Neural progenitor cell (in vitro differentiated cells): ENCODE measurements around the gene ANK3. TPM values are rescaled to one million over a fixed set of nuclear protein-coding genes. Genes with fewer than 3 reads are reported as not detected.

Experiments
- DNase-seq: peaks from one replicate; pipeline ENCODE4 v3.0.0-alpha.2; 2016; ENCODE audit warnings: low spot score
- H2AFZ ChIP-seq: fragments of 200-600 bp; sonication (generic); replicated peaks from 2 replicates; pipeline ENCODE4 v1.6.1; 2016; ENCODE audit warnings: antibody characterized with exemption
- H3F3A ChIP-seq: fragments of 200-600 bp; sonication (generic); 2 replicates; pipeline ENCODE4 v1.6.1; 2016; ENCODE audit warnings: antibody characterized with exemption, low read depth
- H3K27ac ChIP-seq: fragments of 200-600 bp; sonication (generic); 2 replicates; pipeline ENCODE4 v1.5.1; 2016; ENCODE audit warnings: mild to moderate bottlenecking
- H3K27me3 ChIP-seq: fragments of 200-600 bp; sonication (generic); 2 replicates; pipeline ENCODE4 v1.6.1; 2016; ENCODE audit warnings: mild to moderate bottlenecking, moderate library complexity
- H3K36me3 ChIP-seq: fragments of 200-600 bp; sonication (generic); 2 replicates; pipeline ENCODE4 v1.5.1; 2016
- H3K4me1 ChIP-seq: fragments of 200-600 bp; sonication (generic); 2 replicates; pipeline ENCODE4 v1.6.1; 2016; ENCODE audit warnings: mixed run types
- H3K4me2 ChIP-seq: fragments of 200-600 bp; sonication (generic); 2 replicates; pipeline ENCODE4 v1.6.1; 2016
- H3K4me3 ChIP-seq: fragments of 200-600 bp; sonication (generic); 2 replicates; pipeline ENCODE4 v1.5.1; 2016
- H3K79me2 ChIP-seq: fragments of 200-600 bp; sonication (generic); 2 replicates; pipeline ENCODE4 v1.6.1; 2016; ENCODE audit warnings: low read depth
- H3K9ac ChIP-seq: fragments of 200-600 bp; sonication (generic); 2 replicates; pipeline ENCODE4 v1.6.1; 2016
- H3K9me3 ChIP-seq: fragments of 200-600 bp; sonication (generic); 2 replicates; pipeline ENCODE4 v1.5.1; 2016; ENCODE audit warnings: low read depth
- H4K20me1 ChIP-seq: fragments of 200-600 bp; sonication (generic); 2 replicates; pipeline ENCODE4 v1.6.1; 2016; ENCODE audit warnings: low read depth
- H3K27ac Mint-ChIP-seq: 3 replicates; pipeline ENCODE4 v1.8.0; 2021; ENCODE audit warnings: mixed read lengths
- H3K27me3 Mint-ChIP-seq: 2 replicates; pipeline ENCODE4 v1.8.0; 2022; ENCODE audit warnings: low read depth, mild to moderate bottlenecking, inconsistent platforms, moderate library complexity, mixed read lengths; ENCODE audit not compliant: insufficient read depth
- H3K36me3 Mint-ChIP-seq: 3 replicates; pipeline ENCODE4 v1.8.0; 2021; ENCODE audit warnings: mixed read lengths
- H3K4me1 Mint-ChIP-seq: 3 replicates; pipeline ENCODE4 v1.8.0; 2021; ENCODE audit warnings: mixed read lengths
- H3K4me3 Mint-ChIP-seq: 3 replicates; pipeline ENCODE4 v1.8.0; 2021; ENCODE audit warnings: mild to moderate bottlenecking, moderate library complexity, mixed read lengths
- H3K9me3 Mint-ChIP-seq: 3 replicates; pipeline ENCODE4 v1.8.0; 2020; ENCODE audit warnings: mixed read lengths
- CTCF ChIP-seq: fragments of 200-600 bp; sonication (generic); IDR thresholded peaks from 2 replicates; pipeline ENCODE4 v1.5.1; 2017; ENCODE audit warnings: antibody characterized with exemption, mild to moderate bottlenecking
- EZH2 ChIP-seq: fragments of 200-600 bp; sonication (generic); IDR thresholded peaks from 2 replicates; pipeline ENCODE4 v1.6.1; 2017; ENCODE audit warnings: antibody characterized with exemption, mild to moderate bottlenecking, moderate library complexity
- EZH2phosphoT487 ChIP-seq: fragments of 200-600 bp; sonication (generic); IDR thresholded peaks from 2 replicates; pipeline ENCODE4 v1.6.1; 2017; ENCODE audit warnings: antibody characterized with exemption
- total RNA-seq: library from RNA; depleted of rRNA; stranded (reverse); fragments of >200 nt; gene quantifications from 2 replicates; pipeline ENCODE4 v1.2.3, GENCODE V29; 2015; ENCODE audit warnings: low replicate concordance

The ANK3 gene
- total RNA-seq, 1 donor from 2014 or later, result 54.1 TPM

GRCh38 chr10:60388116-60388625 is 1.5 kb downstream of the ANK3 start:
- H4K20me1 ChIP-seq, result no peaks in the 10 kb centered on the region
- H3K36me3 ChIP-seq, result no peaks in the 10 kb centered on the region
- peaks cover 2% of the 10 kb centered on the region for H3K27me3 Mint-ChIP-seq
- TF ChIP-seq EZH2phosphoT487, result no peak
- no peak overlapping the region for H3K9ac ChIP-seq
- no peak overlapping the region for H3K27ac Mint-ChIP-seq
- H3K36me3 Mint-ChIP-seq, result no peaks in the 10 kb centered on the region
- DNase-seq, result no peak
- H3K4me1 ChIP-seq, result peaks cover 31% of the 10 kb centered on the region
- H3K4me3 Mint-ChIP-seq, result no peak overlapping the region
- no peak overlapping the region for H3K27ac ChIP-seq
- H3K4me3 ChIP-seq, result no peak overlapping the region
- peaks cover 13% of the 10 kb centered on the region for H3F3A ChIP-seq
- no peaks in the 10 kb centered on the region for H3K9me3 Mint-ChIP-seq
- no peak overlapping the region for H2AFZ ChIP-seq
- no peaks in the 10 kb centered on the region for H3K79me2 ChIP-seq
- H3K9me3 ChIP-seq, result no peaks in the 10 kb centered on the region
- no peaks in the 10 kb centered on the region for H3K27me3 ChIP-seq
- peak overlapping the region; percentile 1 for H3K4me2 ChIP-seq
- H3K4me1 Mint-ChIP-seq, result peaks cover 42% of the 10 kb centered on the region

- Histone ChIP-seq H3K9me3 (no peaks in the 10 kb centered on the region), H3K4me2 (peak overlapping the region; percentile 1), H3K27me3 (no peaks in the 10 kb centered on the region), H4K20me1 (no peaks in the 10 kb centered on the region), H3K36me3 (no peaks in the 10 kb centered on the region), H3K27ac (no peak overlapping the region), H3K4me1 (peaks cover 31% of the 10 kb centered on the region), H3K79me2 (no peaks in the 10 kb centered on the region), H3K4me3 (no peak overlapping the region), H3K9ac (no peak overlapping the region), H3F3A (peaks cover 13% of the 10 kb centered on the region), H2AFZ (no peak overlapping the region)
- Mint-ChIP-seq H3K27me3 (peaks cover 2% of the 10 kb centered on the region), H3K4me1 (peaks cover 42% of the 10 kb centered on the region), H3K36me3 (no peaks in the 10 kb centered on the region), H3K9me3 (no peaks in the 10 kb centered on the region), H3K27ac (peak overlapping the region; percentile 44), H3K4me3 (no peak overlapping the region)
- no peak for TF ChIP-seq CTCF
- no peak for TF ChIP-seq EZH2
- TF ChIP-seq EZH2phosphoT487, result no peak
- DNase-seq, result no peak
Measured at GRCh38 chr10:60387531-60387930, 2.1 kb downstream of the ANK3 start.

GRCh38 chr10:60385399-60385738 is 4.3 kb downstream of the ANK3 start:
- H3K79me2 ChIP-seq, result no peaks in the 10 kb centered on the region
- TF ChIP-seq CTCF (no peak), EZH2phosphoT487 (no peak), EZH2 (no peak)
- peaks cover 13% of the 10 kb centered on the region for H3F3A ChIP-seq
- no peaks in the 10 kb centered on the region for H3K36me3 ChIP-seq
- H3K9me3 Mint-ChIP-seq, result no peaks in the 10 kb centered on the region
- H4K20me1 ChIP-seq, result no peaks in the 10 kb centered on the region
- peaks cover 29% of the 10 kb centered on the region for H3K4me1 Mint-ChIP-seq
- H3K36me3 Mint-ChIP-seq, result no peaks in the 10 kb centered on the region
- H3K27ac Mint-ChIP-seq, result no peak overlapping the region
- no peak overlapping the region for H3K9ac ChIP-seq
- H3K27ac ChIP-seq, result no peak overlapping the region
- no peaks in the 10 kb centered on the region for H3K9me3 ChIP-seq
- H3K4me3 Mint-ChIP-seq, result no peak overlapping the region
- H3K4me2 ChIP-seq, result no peak overlapping the region
- H3K4me1 ChIP-seq, result peaks cover 29% of the 10 kb centered on the region
- H3K4me3 ChIP-seq, result no peak overlapping the region
- no peaks in the 10 kb centered on the region for H3K27me3 ChIP-seq
- DNase-seq, result no peak
- no peaks in the 10 kb centered on the region for H3K27me3 Mint-ChIP-seq
- no peak overlapping the region for H2AFZ ChIP-seq

- no peaks in the 10 kb centered on the region for H3K79me2 ChIP-seq
- no peak overlapping the region for H3K27ac Mint-ChIP-seq
Measured at GRCh38 chr10:60384708-60385398, 4.8 kb downstream of the ANK3 start.

More at GRCh38 chr10:60384708-60385398, 4.8 kb downstream of the ANK3 start:
- DNase-seq, result no peak
- no peaks in the 10 kb centered on the region for H3K27me3 Mint-ChIP-seq
- H3K4me3 ChIP-seq, result no peak overlapping the region
- no peaks in the 10 kb centered on the region for H3K9me3 Mint-ChIP-seq
- no peak overlapping the region for H3K27ac ChIP-seq
- no peaks in the 10 kb centered on the region for H3K36me3 Mint-ChIP-seq
- no peaks in the 10 kb centered on the region for H3K9me3 ChIP-seq
- H3F3A ChIP-seq, result peaks cover 12% of the 10 kb centered on the region
- H3K4me1 Mint-ChIP-seq, result peaks cover 24% of the 10 kb centered on the region
- no peak overlapping the region for H2AFZ ChIP-seq
- no peak overlapping the region for H3K4me3 Mint-ChIP-seq
- TF ChIP-seq EZH2phosphoT487 (no peak), EZH2 (no peak), CTCF (no peak)
- H3K4me1 ChIP-seq, result peaks cover 24% of the 10 kb centered on the region
- H3K27me3 ChIP-seq, result no peaks in the 10 kb centered on the region
- H3K4me2 ChIP-seq, result no peak overlapping the region
- H4K20me1 ChIP-seq, result no peaks in the 10 kb centered on the region
- no peak overlapping the region for H3K9ac ChIP-seq
- no peaks in the 10 kb centered on the region for H3K36me3 ChIP-seq
